ENCODE results near the gene TAF3. TPM values are rescaled to one million over a fixed set of nuclear protein-coding genes. Genes with fewer than 3 reads are reported as not detected.

The TAF3 gene
- total RNA-seq, 1 donor from 2014 or later, result 12.7 TPM

GRCh38 chr10:8059191-8059936 is 241.1 kb downstream of the TAF3 start:
- intact Hi-C loops (cut with micrococcal nuclease), result no loop called here
- Histone ChIP-seq H3K27ac (replicated peaks) (peak overlapping the region; percentile 38), H3K27me3 (ENCODE audit: low read depth) (peaks cover 100% of the 10 kb centered on the region), H3K4me1 (peaks cover 46% of the 10 kb centered on the region), H3K36me3 (no peaks in the 10 kb centered on the region), H3K9me3 (replicated peaks) (no peaks in the 10 kb centered on the region), H3K4me3 (peak overlapping the region; percentile 29)
- TF ChIP-seq CTCF (IDR thresholded peaks at IDR 0.05; ENCODE audit: borderline replicate concordance), result no peak
- no peak for DNase-seq

- no peak for TF ChIP-seq CTCF (IDR thresholded peaks at IDR 0.05; ENCODE audit: borderline replicate concordance)
- H3K4me3 ChIP-seq, result peak overlapping the region; percentile 29
- no peak for DNase-seq
- intact Hi-C loops (cut with micrococcal nuclease), result no loop called here
- no peaks in the 10 kb centered on the region for H3K36me3 ChIP-seq
- H3K27me3 ChIP-seq (ENCODE audit: low read depth), result peaks cover 100% of the 10 kb centered on the region
- no peaks in the 10 kb centered on the region for H3K9me3 ChIP-seq (replicated peaks)
- peaks cover 42% of the 10 kb centered on the region for H3K4me1 ChIP-seq
- H3K27ac ChIP-seq (replicated peaks), result peak overlapping the region; percentile 36
Measured at GRCh38 chr10:8060010-8060703, 241.9 kb downstream of the TAF3 start.

GRCh38 chr10:8060704-8061121 is 242.4 kb downstream of the TAF3 start:
- no peak for TF ChIP-seq CTCF (IDR thresholded peaks at IDR 0.05; ENCODE audit: borderline replicate concordance)
- Histone ChIP-seq H3K36me3 (no peaks in the 10 kb centered on the region), H3K27ac (replicated peaks) (no peak overlapping the region), H3K27me3 (ENCODE audit: low read depth) (peaks cover 100% of the 10 kb centered on the region), H3K4me3 (no peak overlapping the region), H3K9me3 (replicated peaks) (no peaks in the 10 kb centered on the region), H3K4me1 (peaks cover 36% of the 10 kb centered on the region)
- intact Hi-C loops (cut with micrococcal nuclease), result no loop called here
- DNase-seq, result no peak

- H3K9me3 ChIP-seq (replicated peaks), result no peaks in the 10 kb centered on the region
Measured at GRCh38 chr10:8061274-8062211, 243.2 kb downstream of the TAF3 start.

More at GRCh38 chr10:8061274-8062211, 243.2 kb downstream of the TAF3 start:
- Histone ChIP-seq H3K4me3 (no peak overlapping the region), H3K27ac (replicated peaks) (no peak overlapping the region), H3K4me1 (peaks cover 37% of the 10 kb centered on the region), H3K36me3 (no peaks in the 10 kb centered on the region), H3K27me3 (ENCODE audit: low read depth) (peaks cover 100% of the 10 kb centered on the region)
- intact Hi-C loops (cut with micrococcal nuclease), result no loop called here
- DNase-seq, result no peak
- TF ChIP-seq CTCF (IDR thresholded peaks at IDR 0.05; ENCODE audit: borderline replicate concordance), result no peak
